Esophagus muscularis mucosa (tissue), 4 donors: ENCODE data around the gene MRM2. TPM values are rescaled to one million over a fixed set of nuclear protein-coding genes. Genes with fewer than 3 reads are reported as not detected.

ENCODE experiments used
- DNase-seq: peaks from one replicate; pipeline ENCODE4 v3.0.0-alpha.2; 2017; ENCODE audit errors: extremely low spot score
- H3K27ac ChIP-seq, 4 donors: fragments of 200-600 bp; sonication (generic); replicated peaks in 1 of 4; 1 replicate in 3 of 4; 2 replicates in 1 of 4; pipeline ENCODE4 v1.5.1; 2016 to 2019; ENCODE audit warnings: mild to moderate bottlenecking in 1 of 4
- H3K27me3 ChIP-seq, 4 donors: fragments of 200-600 bp; sonication (generic); one replicate each; pipeline versions ENCODE4 v1.5.1 to v1.6.0; 2016 to 2019
- H3K36me3 ChIP-seq, 4 donors: fragments of 200-600 bp; sonication (generic); one replicate each; pipeline ENCODE4 v1.5.1; 2016 to 2019
- H3K4me1 ChIP-seq, 4 donors: fragments of 200-600 bp; sonication (generic); one replicate each; pipeline ENCODE4 v1.5.1; 2016 to 2019
- H3K4me3 ChIP-seq, 4 donors: fragments of 200-600 bp; sonication (generic); 1 replicate in 2 of 4; 2 replicates in 2 of 4; pipeline ENCODE4 v1.5.1; 2016 to 2019; ENCODE audit warnings: mild to moderate bottlenecking in 4 of 4, moderate library complexity in 1 of 4
- H3K9me3 ChIP-seq, 4 donors: fragments of 200-600 bp; sonication (generic); 1 replicate in 3 of 4; 2 replicates in 1 of 4; pipeline ENCODE4 v1.5.1; 2016 to 2019
- EP300 ChIP-seq: sonication (generic); formaldehyde crosslinking; IDR thresholded peaks from one replicate; pipeline ENCODE4 v1.6.1; 2017; ENCODE audit warnings: antibody characterized with exemption
- POLR2A ChIP-seq: fragments of 450-650 bp; IDR thresholded peaks from one replicate; pipeline ENCODE4 v1.6.1; 2017; ENCODE audit warnings: antibody characterized with exemption, moderate library complexity, mild to moderate bottlenecking, low read depth
- POLR2AphosphoS5 ChIP-seq, 2 donors: sonication (generic); formaldehyde crosslinking; IDR thresholded peaks; one replicate each; pipeline ENCODE4 v1.6.1; 2017; ENCODE audit warnings: antibody characterized with exemption in 2 of 2
- WGBS: methylation state at CpG from one replicate; pipeline ENCODE4 v1.1.5; 2018; 5-methylcytosine and 5-hydroxymethylcytosine counted together
- intact Hi-C: fragments of 100-400 bp; cut with DNase I; formaldehyde crosslinking; loops from one replicate; pipeline ENCODE4 v1.15.1; 2023
- total RNA-seq, 4 donors: library from RNA; depleted of rRNA; stranded (reverse); fragments of >200 nt; gene quantifications; one replicate each; pipeline versions ENCODE4 v1.1.0 to v1.2.1, GENCODE V29; 2016
- TF ChIP-seq, protein P1 (sequence below), 3 experiments: fragments of 200-600 bp in 2 of 3; fragments of 450-650 bp in 1 of 3; sonication (generic) in 2 of 3; IDR thresholded peaks; one replicate each; pipeline ENCODE4 v1.5.1; 2017 to 2019; ENCODE audit warnings: antibody characterized with exemption in 3 of 3, mild to moderate bottlenecking in 2 of 3, moderate library complexity in 1 of 3

MRM2 gene
- total RNA-seq, 4 donors from 2014 or later, result 13.3 to 20.3 (median 16.5) TPM

DNA sequence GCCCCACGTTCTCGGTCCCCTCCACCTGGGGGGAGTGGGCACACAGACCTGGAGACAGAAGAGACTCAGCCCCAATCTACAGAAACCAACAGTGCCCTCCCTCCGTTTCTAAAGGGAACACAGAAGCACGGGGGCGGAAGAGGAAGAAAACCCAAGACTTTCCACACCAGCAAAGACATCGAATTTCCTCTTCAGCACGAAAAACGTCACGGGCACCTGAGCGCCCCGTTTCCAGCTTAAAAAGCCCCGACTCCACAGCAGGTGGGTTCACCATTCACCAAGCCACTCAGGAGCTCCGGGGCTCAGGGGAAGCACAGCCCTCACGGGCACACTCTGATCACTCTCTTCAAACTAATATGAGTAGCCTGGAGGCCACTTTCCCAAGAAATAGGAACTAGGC lies 19.6 kb upstream of the MRM2 start:
- H3K27ac ChIP-seq, result no peak overlapping the region
- WGBS, result 86% methylated on average over 14 of the region's 14 CpGs
- H3K27me3 ChIP-seq, result no peaks in the 10 kb centered on the region
- TF ChIP-seq POLR2AphosphoS5 (IDR thresholded peaks at IDR 0.05) (no peak), POLR2A (no peak), EP300 (no peak)
- TF ChIP-seq, protein P1, sequence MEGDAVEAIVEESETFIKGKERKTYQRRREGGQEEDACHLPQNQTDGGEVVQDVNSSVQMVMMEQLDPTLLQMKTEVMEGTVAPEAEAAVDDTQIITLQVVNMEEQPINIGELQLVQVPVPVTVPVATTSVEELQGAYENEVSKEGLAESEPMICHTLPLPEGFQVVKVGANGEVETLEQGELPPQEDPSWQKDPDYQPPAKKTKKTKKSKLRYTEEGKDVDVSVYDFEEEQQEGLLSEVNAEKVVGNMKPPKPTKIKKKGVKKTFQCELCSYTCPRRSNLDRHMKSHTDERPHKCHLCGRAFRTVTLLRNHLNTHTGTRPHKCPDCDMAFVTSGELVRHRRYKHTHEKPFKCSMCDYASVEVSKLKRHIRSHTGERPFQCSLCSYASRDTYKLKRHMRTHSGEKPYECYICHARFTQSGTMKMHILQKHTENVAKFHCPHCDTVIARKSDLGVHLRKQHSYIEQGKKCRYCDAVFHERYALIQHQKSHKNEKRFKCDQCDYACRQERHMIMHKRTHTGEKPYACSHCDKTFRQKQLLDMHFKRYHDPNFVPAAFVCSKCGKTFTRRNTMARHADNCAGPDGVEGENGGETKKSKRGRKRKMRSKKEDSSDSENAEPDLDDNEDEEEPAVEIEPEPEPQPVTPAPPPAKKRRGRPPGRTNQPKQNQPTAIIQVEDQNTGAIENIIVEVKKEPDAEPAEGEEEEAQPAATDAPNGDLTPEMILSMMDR (IDR thresholded peaks at IDR 0.05), result no peak
- intact Hi-C loops, result no loop called here
- DNase-seq, result no peak
- H3K36me3 ChIP-seq, result peaks cover 7 to 92% (median 41%) of the 10 kb centered on the region in 4 donors
- H3K4me3 ChIP-seq, result no peak overlapping the region
- H3K4me1 ChIP-seq, result no peaks in the 10 kb centered on the region
- H3K9me3 ChIP-seq, result no peaks in the 10 kb centered on the region

DNA sequence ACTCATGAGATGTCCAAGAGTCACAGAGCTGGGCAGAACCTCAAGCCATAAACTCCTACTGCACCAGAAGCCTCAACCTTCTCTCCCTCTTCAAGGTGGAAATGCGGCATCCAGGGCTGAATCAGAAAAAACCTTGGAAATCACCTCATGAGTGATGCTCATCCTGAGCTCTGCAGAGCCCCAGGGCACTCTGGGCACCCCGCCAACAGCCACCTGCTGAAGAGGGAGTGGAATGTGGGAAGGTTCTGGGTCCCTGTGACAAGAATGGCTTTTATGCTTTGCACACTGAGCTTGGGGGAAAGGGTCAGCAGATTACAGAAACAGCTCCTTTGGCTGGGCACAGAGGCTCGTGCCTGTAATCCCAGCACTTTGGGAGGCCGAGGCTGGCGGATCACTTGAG lies 18.8 kb upstream of the MRM2 start:
- Histone ChIP-seq H3K4me1 (no peaks in the 10 kb centered on the region), H3K4me3 (no peak overlapping the region), H3K36me3 (peaks cover 11 to 92% (median 49%) of the 10 kb centered on the region in 4 donors), H3K27me3 (no peaks in the 10 kb centered on the region), H3K9me3 (no peaks in the 10 kb centered on the region), H3K27ac (no peak overlapping the region)
- TF ChIP-seq EP300 (no peak), POLR2A (no peak), POLR2AphosphoS5 (IDR thresholded peaks at IDR 0.05) (no peak)
- TF ChIP-seq, protein P1 (IDR thresholded peaks at IDR 0.05), result no peak
- intact Hi-C loops, result no loop called here
- WGBS, result 93% methylated on average over 5 of the region's 5 CpGs
- no peak for DNase-seq

DNA sequence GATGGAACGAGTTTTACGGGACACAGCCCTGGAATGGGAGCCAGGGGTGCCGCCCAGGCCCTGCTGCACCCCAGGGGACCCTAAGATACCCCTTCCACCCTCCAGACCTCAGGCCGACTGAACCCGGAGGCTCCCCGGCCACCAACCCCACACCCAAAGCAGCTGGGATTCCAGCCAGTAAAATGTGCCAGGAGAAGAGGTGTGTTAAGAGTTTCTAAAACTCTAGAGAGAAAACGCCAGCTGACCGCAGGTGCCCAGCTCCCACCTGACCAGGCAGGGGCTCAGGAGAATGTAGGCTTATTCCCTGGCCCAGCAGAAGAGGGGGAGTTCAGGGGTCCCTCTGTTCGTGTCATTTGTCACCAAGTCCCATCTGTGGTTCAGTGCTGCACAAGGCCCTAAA lies 17.5 kb upstream of the MRM2 start:
- Histone ChIP-seq H3K36me3 (peaks cover 14 to 96% (median 58%) of the 10 kb centered on the region in 4 donors), H3K9me3 (no peaks in the 10 kb centered on the region), H3K4me3 (no peak overlapping the region), H3K4me1 (no peaks in the 10 kb centered on the region), H3K27ac (no peak overlapping the region), H3K27me3 (no peaks in the 10 kb centered on the region)
- no peak for TF ChIP-seq POLR2AphosphoS5 (IDR thresholded peaks at IDR 0.05)
- intact Hi-C loops, result no loop called here
- WGBS, result 89% methylated on average over 6 of the region's 9 CpGs
- DNase-seq, result no peak

DNA sequence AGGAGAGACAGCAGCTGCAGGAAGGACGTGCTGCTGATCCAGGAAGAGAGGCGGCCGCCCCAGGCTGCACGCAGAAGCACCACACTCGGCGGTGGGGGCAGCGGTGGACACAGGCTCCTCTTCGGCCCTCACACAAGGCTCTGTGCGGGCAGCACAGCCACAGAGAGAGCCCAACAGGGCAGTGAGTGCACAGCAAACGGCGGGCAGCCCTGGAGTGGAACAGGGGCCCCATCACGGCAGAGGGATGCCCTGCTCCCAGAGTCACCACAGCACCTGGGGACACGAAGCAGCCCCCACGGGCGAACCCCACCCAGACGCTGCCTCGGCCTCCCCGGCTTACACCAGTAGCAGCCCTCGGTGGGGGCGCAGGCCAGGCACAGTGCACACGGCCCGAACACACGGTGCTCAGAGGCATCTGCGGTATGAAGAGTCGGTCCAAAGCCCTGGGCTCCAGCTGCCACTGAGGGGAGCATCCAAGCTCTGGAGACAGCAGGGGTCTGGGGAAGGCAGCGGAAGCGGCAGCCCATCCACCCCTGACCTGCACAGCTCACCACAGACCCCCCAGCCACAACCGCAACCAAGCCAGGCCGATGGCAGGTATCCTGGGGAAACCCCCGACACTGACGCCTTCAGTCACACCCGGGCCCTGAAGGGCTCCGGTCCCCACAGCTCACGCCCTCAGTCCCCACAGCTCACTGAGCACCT lies 16.8 kb upstream of the MRM2 start:
- peaks cover 16 to 96% (median 56%) of the 10 kb centered on the region in 4 donors for H3K36me3 ChIP-seq
- TF ChIP-seq, protein P1 (IDR thresholded peaks at IDR 0.05), result no peak
- TF ChIP-seq EP300 (no peak), POLR2AphosphoS5 (IDR thresholded peaks at IDR 0.05) (no peak), POLR2A (no peak)
- intact Hi-C loops, result no loop called here
- H3K27ac ChIP-seq, result no peak overlapping the region
- H3K27me3 ChIP-seq, result no peaks in the 10 kb centered on the region
- no peaks in the 10 kb centered on the region for H3K9me3 ChIP-seq
- no peaks in the 10 kb centered on the region for H3K4me1 ChIP-seq
- H3K4me3 ChIP-seq, result no peak overlapping the region
- 93% methylated on average over 21 of the region's 34 CpGs for WGBS
- no peak for DNase-seq

DNA sequence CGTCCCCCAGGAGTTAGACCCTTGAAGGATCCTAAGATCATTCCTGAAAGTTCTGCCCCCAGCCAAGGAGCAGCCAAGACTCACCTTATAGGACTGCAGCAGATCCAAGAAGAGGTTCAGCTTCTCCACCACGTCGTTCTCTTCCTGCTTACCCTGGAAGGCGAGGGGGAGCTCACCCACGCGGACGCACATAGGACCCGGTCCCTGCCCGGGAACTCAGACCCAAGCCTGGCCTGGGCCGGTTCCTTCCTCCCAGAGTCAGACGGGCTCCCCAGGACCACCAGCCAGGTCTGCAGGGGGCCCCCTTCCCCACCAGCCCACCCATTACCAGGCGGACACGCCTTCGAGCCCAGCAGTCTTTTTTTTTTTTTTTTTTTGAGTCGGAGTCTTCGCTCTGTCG lies 15.6 kb upstream of the MRM2 start:
- H3K4me1 ChIP-seq, result no peaks in the 10 kb centered on the region
- WGBS, result 92% methylated on average over 15 of the region's 17 CpGs
- no peak overlapping the region for H3K4me3 ChIP-seq
- peaks cover 16 to 91% (median 47%) of the 10 kb centered on the region in 4 donors for H3K36me3 ChIP-seq
- H3K27me3 ChIP-seq, result no peaks in the 10 kb centered on the region
- H3K27ac ChIP-seq, result no peak overlapping the region
- no peaks in the 10 kb centered on the region for H3K9me3 ChIP-seq
- DNase-seq, result no peak
- no peak for TF ChIP-seq POLR2AphosphoS5 (IDR thresholded peaks at IDR 0.05)
- no peak for TF ChIP-seq EP300
- TF ChIP-seq, protein P1 (IDR thresholded peaks at IDR 0.05), result no peak
- TF ChIP-seq POLR2A, result no peak
- intact Hi-C loops, result no loop called here
